SK-N-SH treated with all-trans-retinoic acid at 6 μM for 48 hours (cell line): ENCODE results near the gene FSD1L.
A peak's percentile ranks its signal among the peaks of the same experiment; 100 is the strongest.

Source experiments
- ATAC-seq: fragments of 200-7000 bp; cut with Tn5 transposase; 3 replicates; pipeline ENCODE4 v1.9.1; 2020; ENCODE audit warnings: mild to moderate bottlenecking, moderate library complexity
- ARNTL ChIP-seq: fragments of 450-650 bp; formaldehyde crosslinking; IDR thresholded peaks from 2 replicates; pipeline ENCODE4 v1.5.0; 2020; ENCODE audit warnings: low read depth, mild to moderate bottlenecking, moderate library complexity, borderline replicate concordance
- BACH2 ChIP-seq: fragments of 250-450 bp; sonication (Bioruptor Pico); IDR thresholded peaks from 2 replicates; pipeline ENCODE4 v1.9.0; 2021; ENCODE audit warnings: mild to moderate bottlenecking, borderline replicate concordance
- CSDC2 ChIP-seq: fragments of 250-450 bp; sonication (Bioruptor Pico); IDR thresholded peaks from 2 replicates; pipeline ENCODE4 v1.5.0; 2020; ENCODE audit warnings: mild to moderate bottlenecking, moderate library complexity
- CSRNP3 ChIP-seq: fragments of 250-450 bp; sonication (Bioruptor Pico); IDR thresholded peaks from 2 replicates; pipeline ENCODE4 v1.5.1; 2021; ENCODE audit warnings: mild to moderate bottlenecking, moderate library complexity
- ESRRG ChIP-seq: fragments of 250-450 bp; sonication (Bioruptor Pico); IDR thresholded peaks from 2 replicates; pipeline ENCODE4 v1.6.1; 2021; ENCODE audit warnings: mild to moderate bottlenecking
- GLIS3 ChIP-seq: fragments of 250-450 bp; sonication (Bioruptor Pico); IDR thresholded peaks from 2 replicates; pipeline ENCODE4 v1.5.0; 2020; ENCODE audit warnings: mild to moderate bottlenecking, moderate library complexity
- OSR1 ChIP-seq: fragments of 250-450 bp; sonication (Bioruptor Pico); IDR thresholded peaks from 2 replicates; pipeline ENCODE4 v1.8.0; 2022; ENCODE audit warnings: moderate library complexity, mild to moderate bottlenecking, inconsistent platforms
- PATZ1 ChIP-seq: fragments of 250-450 bp; sonication (Bioruptor Pico); IDR thresholded peaks from 2 replicates; pipeline ENCODE4 v1.8.0; 2020; ENCODE audit warnings: mild to moderate bottlenecking, moderate library complexity, borderline replicate concordance
- POU6F1 ChIP-seq: fragments of 250-450 bp; sonication (Bioruptor Pico); IDR thresholded peaks from 2 replicates; pipeline ENCODE4 v1.8.0; 2021; ENCODE audit warnings: low read depth, mild to moderate bottlenecking, moderate library complexity, borderline replicate concordance
- RARB ChIP-seq: fragments of 250-450 bp; sonication (Bioruptor Pico); IDR thresholded peaks from 2 replicates; pipeline ENCODE4 v1.8.0; 2021; ENCODE audit warnings: mild to moderate bottlenecking, moderate library complexity
- SNAI2 ChIP-seq: fragments of 250-450 bp; sonication (Bioruptor Pico); IDR thresholded peaks from 2 replicates; pipeline ENCODE4 v1.5.0; 2020; ENCODE audit warnings: mild to moderate bottlenecking, moderate library complexity
- TCF4 ChIP-seq: fragments of 250-450 bp; sonication (Bioruptor Pico); IDR thresholded peaks from 2 replicates; pipeline ENCODE4 v1.8.0; 2021; ENCODE audit warnings: mild to moderate bottlenecking, moderate library complexity, borderline replicate concordance
- TOX ChIP-seq: fragments of 250-450 bp; sonication (Bioruptor Pico); IDR thresholded peaks from 2 replicates; pipeline ENCODE4 v1.8.0; 2021; ENCODE audit warnings: mild to moderate bottlenecking, moderate library complexity, borderline replicate concordance
- TSHZ2 ChIP-seq: fragments of 250-450 bp; sonication (Bioruptor Pico); IDR thresholded peaks from 2 replicates; pipeline ENCODE4 v1.5.0; 2020; ENCODE audit warnings: mild to moderate bottlenecking, moderate library complexity
- ZFP3 ChIP-seq: fragments of 250-450 bp; sonication (Bioruptor Pico); IDR thresholded peaks from 2 replicates; pipeline ENCODE4 v1.5.0; 2020; ENCODE audit warnings: mild to moderate bottlenecking, moderate library complexity
- ZFP30 ChIP-seq: fragments of 450-650 bp; formaldehyde crosslinking; IDR thresholded peaks from 2 replicates; pipeline ENCODE4 v1.5.0; 2022; ENCODE audit warnings: mild to moderate bottlenecking, moderate library complexity
- ZNF565 ChIP-seq: fragments of 450-650 bp; formaldehyde crosslinking; conservative IDR thresholded peaks from 2 replicates; pipeline ENCODE4 v1.5.0; 2020; ENCODE audit warnings: low read depth, mild to moderate bottlenecking, moderate library complexity
- ZNF70 ChIP-seq: fragments of 450-650 bp; formaldehyde crosslinking; IDR thresholded peaks from 2 replicates; pipeline ENCODE4 v1.5.0; 2020; ENCODE audit warnings: mild to moderate bottlenecking, moderate library complexity
- ZNF8 ChIP-seq: fragments of 450-650 bp; formaldehyde crosslinking; IDR thresholded peaks from 2 replicates; pipeline ENCODE4 v1.5.0; 2020; ENCODE audit warnings: mild to moderate bottlenecking, moderate library complexity

The FSD1L gene

GRCh38 chr9:105425816-105426433 is 21.9 kb upstream of the FSD1L start:
- ATAC-seq: peak; percentile 94
- TF ChIP-seq ARNTL (CRISPR knock-in tag) (no peak), RARB (CRISPR knock-in tag) (no peak), ZNF8 (CRISPR knock-in tag) (no peak), TSHZ2 (CRISPR knock-in tag) (no peak), SNAI2 (CRISPR knock-in tag) (no peak), OSR1 (CRISPR knock-in tag) (no peak), TOX (no peak), ESRRG (CRISPR knock-in tag) (no peak), TCF4 (CRISPR knock-in tag) (no peak)
- TF ChIP-seq, all 23 proteins: peak for 0

- TF ChIP-seq CSRNP3 (CRISPR knock-in tag): no peak
- TF ChIP-seq, all 23 proteins: peak for 0
- ATAC-seq: no peak
These were observed 21.2 kb upstream of the FSD1L start for GRCh38 chr9:105426657-105427056.

- no peak for TF ChIP-seq ZNF70 (CRISPR knock-in tag)
- no peak for ATAC-seq
These were observed 16.2 kb upstream of the FSD1L start for GRCh38 chr9:105431424-105432246.

- TF ChIP-seq CSDC2 (CRISPR knock-in tag) (no peak), ZNF8 (CRISPR knock-in tag) (no peak), CSRNP3 (CRISPR knock-in tag) (no peak), ZNF565 (CRISPR knock-in tag) (no peak), OSR1 (CRISPR knock-in tag) (no peak), TSHZ2 (CRISPR knock-in tag) (no peak), BACH2 (no peak), ZFP30 (no peak), TOX (no peak), PATZ1 (no peak), ZNF70 (CRISPR knock-in tag) (no peak), ZFP3 (no peak), POU6F1 (CRISPR knock-in tag) (no peak), SNAI2 (CRISPR knock-in tag) (no peak), GLIS3 (CRISPR knock-in tag) (no peak)
- ATAC-seq: no peak; the same call in 2 of the 3 replicates
These were observed 15.5 kb upstream of the FSD1L start for GRCh38 chr9:105432247-105432842.
